GM19099 (cell line): ENCODE measurements around the gene SH3RF3.

Source experiments
- POLR2A ChIP-seq: IDR thresholded peaks from 3 replicates; pipeline ENCODE4 v1.6.1; 2011; ENCODE audit warnings: low read depth; ENCODE audit not compliant: insufficient read length; ENCODE audit errors: extremely low read depth

The SH3RF3 gene

GRCh38 chr2:109352056-109352897 is 223.3 kb downstream of the SH3RF3 start:
- no peak for TF ChIP-seq POLR2A

- TF ChIP-seq POLR2A = no peak
These were observed 224.1 kb downstream of the SH3RF3 start for GRCh38 chr2:109352898-109353689.

GRCh38 chr2:109353806-109354745 is 225.1 kb downstream of the SH3RF3 start:
- no peak for TF ChIP-seq POLR2A

GRCh38 chr2:109355192-109355843 is 226.3 kb downstream of the SH3RF3 start:
- TF ChIP-seq POLR2A = no peak

- no peak for TF ChIP-seq POLR2A
These were observed 227.5 kb downstream of the SH3RF3 start for GRCh38 chr2:109356324-109357035.

- no peak for TF ChIP-seq POLR2A
These were observed 235.2 kb downstream of the SH3RF3 start for GRCh38 chr2:109364217-109364616.

GRCh38 chr2:109365131-109365530 is 236.1 kb downstream of the SH3RF3 start:
- TF ChIP-seq POLR2A = no peak

- no peak for TF ChIP-seq POLR2A
These were observed 238.7 kb downstream of the SH3RF3 start for GRCh38 chr2:109367683-109368082.

- TF ChIP-seq POLR2A = no peak
These were observed 239.8 kb downstream of the SH3RF3 start for GRCh38 chr2:109368798-109369197.

DNA sequence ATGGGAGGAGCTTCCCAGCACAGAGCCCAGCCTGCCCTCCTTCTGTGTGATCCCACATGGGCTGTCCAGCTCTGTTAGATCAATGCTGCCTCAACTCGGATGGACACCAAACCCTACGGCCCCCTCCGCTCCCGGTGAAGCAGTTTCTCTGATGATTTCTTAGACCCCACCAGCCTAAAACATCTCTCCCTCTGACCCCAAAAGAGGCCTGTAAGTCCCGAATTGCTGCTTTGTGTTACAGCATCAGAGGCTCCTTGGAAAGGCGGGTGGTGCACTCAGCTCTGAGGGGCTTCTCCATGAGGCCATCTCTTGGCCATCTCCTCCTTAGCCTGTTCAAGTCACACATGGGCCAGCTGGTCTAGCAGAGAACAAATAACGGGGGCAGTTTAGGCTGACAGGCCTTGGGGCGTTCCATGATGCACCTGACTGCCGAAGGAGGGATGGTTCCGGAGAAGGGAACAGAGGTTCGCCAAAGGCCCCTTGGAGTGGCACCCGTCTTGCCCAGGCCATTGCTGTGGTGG is 240.7 kb downstream of the SH3RF3 start:
- TF ChIP-seq POLR2A = no peak

GRCh38 chr2:109370399-109371035 is 241.5 kb downstream of the SH3RF3 start:
- no peak for TF ChIP-seq POLR2A

DNA sequence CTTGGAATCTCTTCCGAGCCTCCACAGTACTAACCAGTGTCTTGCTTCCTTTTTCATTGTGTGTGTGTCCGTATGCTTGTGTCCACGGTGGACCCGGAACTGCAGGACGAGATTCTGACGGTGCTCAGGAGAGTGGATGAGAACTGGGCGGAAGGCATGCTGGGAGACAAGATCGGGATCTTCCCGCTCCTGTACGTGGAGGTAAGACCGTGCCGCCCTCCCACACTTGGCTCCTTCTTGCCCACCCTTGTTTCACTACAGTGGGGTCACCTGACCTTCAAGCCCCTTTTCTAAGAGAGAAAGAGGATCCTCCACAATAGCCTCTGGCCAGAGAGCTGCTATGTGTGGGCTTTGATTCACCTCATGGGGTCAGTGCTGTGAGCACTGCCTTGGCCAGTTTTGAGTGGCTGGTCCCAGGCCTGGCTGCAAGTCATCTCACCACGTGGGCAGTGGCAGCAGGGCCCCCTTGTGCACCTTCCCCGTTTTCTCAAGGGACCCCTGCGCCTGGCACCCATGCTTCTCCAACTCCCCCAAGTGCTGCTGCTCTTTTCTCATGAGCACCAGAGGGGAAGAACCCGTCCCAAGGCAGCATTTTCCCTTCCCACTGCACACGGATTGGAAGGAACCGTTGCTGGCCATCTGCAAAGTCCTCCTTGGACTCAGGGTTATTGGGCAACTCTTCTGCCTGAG is 242.6 kb downstream of the SH3RF3 start:
- no peak for TF ChIP-seq POLR2A
